Fibroblast of skin of right quadriceps (primary cell): ENCODE results near the gene CMTR1.
A peak's percentile ranks its signal among the peaks of the same experiment; 100 is the strongest.
"Not testable (repeated sequence)": the region's sequence is repeated elsewhere in the genome, so short reads cannot be mapped to it uniquely, and the experiment has no call there.

Experiments used
- DNase-seq: peaks from one replicate; pipeline ENCODE4 v3.0.0-alpha.2; 2013

The CMTR1 gene, protein sequence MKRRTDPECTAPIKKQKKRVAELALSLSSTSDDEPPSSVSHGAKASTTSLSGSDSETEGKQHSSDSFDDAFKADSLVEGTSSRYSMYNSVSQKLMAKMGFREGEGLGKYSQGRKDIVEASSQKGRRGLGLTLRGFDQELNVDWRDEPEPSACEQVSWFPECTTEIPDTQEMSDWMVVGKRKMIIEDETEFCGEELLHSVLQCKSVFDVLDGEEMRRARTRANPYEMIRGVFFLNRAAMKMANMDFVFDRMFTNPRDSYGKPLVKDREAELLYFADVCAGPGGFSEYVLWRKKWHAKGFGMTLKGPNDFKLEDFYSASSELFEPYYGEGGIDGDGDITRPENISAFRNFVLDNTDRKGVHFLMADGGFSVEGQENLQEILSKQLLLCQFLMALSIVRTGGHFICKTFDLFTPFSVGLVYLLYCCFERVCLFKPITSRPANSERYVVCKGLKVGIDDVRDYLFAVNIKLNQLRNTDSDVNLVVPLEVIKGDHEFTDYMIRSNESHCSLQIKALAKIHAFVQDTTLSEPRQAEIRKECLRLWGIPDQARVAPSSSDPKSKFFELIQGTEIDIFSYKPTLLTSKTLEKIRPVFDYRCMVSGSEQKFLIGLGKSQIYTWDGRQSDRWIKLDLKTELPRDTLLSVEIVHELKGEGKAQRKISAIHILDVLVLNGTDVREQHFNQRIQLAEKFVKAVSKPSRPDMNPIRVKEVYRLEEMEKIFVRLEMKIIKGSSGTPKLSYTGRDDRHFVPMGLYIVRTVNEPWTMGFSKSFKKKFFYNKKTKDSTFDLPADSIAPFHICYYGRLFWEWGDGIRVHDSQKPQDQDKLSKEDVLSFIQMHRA

DNA sequence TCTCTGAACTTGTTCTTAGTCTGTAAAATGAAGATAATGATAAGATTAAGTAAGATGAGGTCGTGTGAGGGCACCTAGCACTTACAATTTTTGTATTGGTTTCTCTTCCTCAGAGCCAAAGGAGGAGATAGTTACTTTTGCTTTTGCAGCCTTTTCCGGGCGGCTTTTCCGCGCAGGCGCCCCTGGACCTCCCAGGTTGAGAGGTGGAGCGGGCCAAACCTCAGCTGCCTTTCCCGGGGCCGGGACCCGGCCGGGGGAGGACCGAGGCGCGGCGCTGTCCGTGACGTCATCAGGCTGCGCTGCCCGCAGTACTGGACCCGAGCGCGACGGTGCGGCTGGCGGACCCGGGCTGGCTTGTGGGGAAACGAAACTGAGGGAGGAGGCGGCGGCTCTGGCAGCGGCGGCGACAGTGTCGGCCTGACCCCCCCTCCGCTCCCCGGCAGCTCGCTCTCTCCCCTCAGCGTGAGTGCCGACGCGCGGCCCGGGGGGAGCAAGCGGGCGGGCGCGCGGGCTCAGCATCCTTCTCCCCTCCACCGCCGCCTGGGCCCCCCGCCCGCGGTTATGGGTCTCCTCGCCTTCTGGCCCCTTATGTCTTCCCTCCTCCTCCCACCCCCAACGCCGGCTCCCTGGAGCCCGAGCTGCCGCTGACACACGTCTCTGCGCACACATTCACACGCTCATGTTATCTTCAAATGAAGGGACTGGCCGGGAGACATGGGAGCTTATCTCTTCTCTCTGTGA lies at the start of gene CMTR1:
Gene CMTR1 (plus strand): TSS at position 306 of the 741 bp plus-strand sequence. CDS start 2,409 bp downstream, outside the sequence.
- DNase-seq = peak; percentile 88

- DNase-seq = no peak
These were observed 44.4 kb upstream of the CMTR1 start for GRCh38 chr6:37388578-37388977.

DNA sequence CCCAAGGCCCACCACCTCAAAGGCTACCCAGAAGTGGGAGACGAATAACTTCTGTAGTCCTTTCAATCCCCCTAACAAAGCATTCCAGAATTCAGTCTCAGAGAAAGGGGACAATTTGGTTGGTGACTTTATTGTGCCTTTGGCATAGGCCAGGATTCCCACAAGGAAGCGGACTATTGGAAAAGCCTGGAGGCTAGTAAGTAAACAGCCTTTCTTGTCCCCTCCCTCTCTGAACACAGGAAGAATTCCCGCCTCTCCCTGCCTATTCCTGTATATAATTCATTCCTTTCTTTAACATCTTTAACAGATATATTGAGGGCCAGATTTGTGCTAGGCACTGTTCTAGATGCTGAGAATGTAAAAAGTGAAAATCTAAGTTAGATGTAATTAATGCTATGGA lies 43.2 kb upstream of the CMTR1 start:
- DNase-seq = no peak

- no peak for DNase-seq
These were observed 41.9 kb upstream of the CMTR1 start for GRCh38 chr6:37391120-37391519.

DNA sequence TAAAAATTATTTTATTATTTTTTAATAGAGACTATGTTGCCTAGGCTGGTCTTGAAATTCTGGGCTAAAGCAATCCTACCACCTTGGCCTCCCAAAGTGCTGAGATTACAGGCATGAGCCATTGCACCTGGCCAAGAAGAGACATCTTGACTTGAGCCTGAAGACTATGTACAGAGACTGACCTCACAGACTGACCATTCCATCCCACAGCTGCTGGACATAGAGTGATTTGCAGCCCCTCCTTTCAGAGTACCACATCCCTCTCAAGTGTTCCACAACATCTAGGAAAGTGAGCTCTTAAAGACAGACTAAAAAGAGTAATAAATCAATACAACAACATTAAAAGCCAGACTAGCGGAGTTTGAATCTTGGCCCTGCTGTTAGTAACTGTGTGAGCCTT lies 40.2 kb upstream of the CMTR1 start:
- no peak for DNase-seq

DNA sequence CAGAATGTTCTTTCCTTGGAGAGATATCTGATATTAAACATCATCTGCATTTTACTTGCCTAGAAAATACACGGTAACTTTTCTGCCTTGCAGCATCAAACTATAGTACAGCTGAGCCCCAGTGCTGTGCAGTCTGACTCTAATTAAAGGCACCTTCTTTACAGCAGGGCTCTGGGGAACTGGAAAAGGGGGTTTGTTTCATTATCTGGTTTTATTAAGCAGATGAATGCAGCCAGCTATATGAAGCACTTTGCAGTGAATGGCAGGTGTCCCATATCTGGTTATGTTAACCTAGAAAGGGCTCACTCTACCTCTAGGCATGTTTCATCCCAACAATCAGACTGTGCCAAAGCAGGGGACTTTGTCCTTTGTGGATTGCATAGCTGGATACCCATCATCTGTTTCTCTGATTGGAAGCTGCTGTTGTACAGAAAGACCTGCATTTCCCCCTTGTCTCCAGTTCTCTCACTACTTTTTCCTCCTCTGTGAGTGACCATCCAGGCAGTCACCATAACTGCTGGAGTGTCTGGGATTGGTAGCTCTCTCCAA lies 39.6 kb upstream of the CMTR1 start:
- no peak for DNase-seq

DNA sequence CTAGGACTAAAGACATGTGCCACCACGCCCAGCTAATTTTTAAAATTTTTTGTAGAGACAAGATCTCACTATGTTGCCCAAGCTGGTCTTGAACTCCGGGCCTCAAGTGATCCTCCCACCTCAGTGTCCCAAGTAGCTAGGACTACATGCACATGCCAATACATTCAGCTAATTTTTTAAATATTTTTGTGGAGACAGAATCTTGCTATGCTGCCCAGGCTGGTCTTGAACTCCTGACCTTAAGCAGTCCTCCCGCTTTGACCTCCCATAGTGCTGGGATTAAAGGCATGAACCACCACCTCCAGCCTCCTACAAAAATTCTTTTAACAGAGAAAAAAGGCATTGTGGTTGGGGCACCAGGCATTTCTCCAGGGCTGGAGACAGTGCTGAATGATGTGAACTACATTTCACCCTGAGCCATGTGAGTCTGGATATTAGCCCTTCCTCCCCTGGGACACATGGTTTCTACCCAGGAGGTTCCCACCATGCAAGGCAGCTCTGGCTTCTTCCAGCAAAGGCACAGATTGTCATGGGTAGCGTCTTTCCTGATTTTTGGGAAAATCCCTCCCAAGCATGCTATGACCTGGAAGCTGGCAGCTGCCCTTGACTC lies 36.3 kb upstream of the CMTR1 start:
- peak; percentile 70 for DNase-seq

DNA sequence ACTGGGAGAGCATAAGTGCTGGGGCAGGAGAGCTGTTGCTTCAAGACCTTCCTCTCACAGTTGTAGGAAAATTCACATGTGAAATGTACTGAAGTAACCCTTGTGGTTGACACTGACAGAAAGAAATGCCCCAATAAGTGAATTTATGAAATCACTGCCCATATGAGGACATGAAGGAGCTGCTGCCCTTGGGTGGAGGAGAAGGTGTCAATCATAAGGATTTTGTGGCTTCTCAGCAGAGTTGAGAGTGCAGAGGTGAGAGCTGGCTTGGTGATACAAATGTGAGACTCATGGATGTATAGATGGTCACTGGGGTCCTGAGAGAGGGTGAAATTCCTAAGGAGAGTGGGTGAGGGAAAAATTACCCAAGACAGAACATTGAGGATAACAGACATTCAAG lies 33.9 kb upstream of the CMTR1 start:
- no peak for DNase-seq

GRCh38 chr6:37399795-37400490 lies 33.1 kb upstream of the CMTR1 start:
- no peak for DNase-seq

DNA sequence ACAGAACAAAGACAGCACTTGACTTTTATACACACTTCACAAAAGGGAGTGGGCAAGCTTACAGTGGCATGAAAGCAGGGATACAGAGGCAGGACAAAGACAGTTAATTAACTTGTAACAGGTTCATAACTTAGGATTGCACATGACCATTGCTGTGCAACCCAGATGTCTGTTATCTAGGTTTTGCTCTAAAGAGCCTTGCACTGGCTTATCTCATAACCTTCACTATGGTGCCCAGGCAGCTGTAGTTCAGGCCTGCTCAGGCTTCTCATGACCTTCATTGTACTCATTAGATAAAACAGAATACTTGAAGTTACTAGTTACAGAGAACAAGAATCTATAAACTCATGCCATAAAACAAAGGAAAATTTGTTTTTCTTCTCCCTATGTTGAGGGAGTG lies 31.4 kb upstream of the CMTR1 start:
- not testable (repeated sequence) for DNase-seq

- no peak for DNase-seq
These were observed 26.2 kb upstream of the CMTR1 start for GRCh38 chr6:37406726-37407341.

GRCh38 chr6:37407948-37408347 lies 25.1 kb upstream of the CMTR1 start:
- no peak for DNase-seq

GRCh38 chr6:37409501-37409900 lies 23.5 kb upstream of the CMTR1 start:
- DNase-seq = no peak

- no peak for DNase-seq
These were observed 15.6 kb upstream of the CMTR1 start for GRCh38 chr6:37417393-37417792.

GRCh38 chr6:37418722-37419121 lies 14.3 kb upstream of the CMTR1 start:
- DNase-seq = no peak

DNA sequence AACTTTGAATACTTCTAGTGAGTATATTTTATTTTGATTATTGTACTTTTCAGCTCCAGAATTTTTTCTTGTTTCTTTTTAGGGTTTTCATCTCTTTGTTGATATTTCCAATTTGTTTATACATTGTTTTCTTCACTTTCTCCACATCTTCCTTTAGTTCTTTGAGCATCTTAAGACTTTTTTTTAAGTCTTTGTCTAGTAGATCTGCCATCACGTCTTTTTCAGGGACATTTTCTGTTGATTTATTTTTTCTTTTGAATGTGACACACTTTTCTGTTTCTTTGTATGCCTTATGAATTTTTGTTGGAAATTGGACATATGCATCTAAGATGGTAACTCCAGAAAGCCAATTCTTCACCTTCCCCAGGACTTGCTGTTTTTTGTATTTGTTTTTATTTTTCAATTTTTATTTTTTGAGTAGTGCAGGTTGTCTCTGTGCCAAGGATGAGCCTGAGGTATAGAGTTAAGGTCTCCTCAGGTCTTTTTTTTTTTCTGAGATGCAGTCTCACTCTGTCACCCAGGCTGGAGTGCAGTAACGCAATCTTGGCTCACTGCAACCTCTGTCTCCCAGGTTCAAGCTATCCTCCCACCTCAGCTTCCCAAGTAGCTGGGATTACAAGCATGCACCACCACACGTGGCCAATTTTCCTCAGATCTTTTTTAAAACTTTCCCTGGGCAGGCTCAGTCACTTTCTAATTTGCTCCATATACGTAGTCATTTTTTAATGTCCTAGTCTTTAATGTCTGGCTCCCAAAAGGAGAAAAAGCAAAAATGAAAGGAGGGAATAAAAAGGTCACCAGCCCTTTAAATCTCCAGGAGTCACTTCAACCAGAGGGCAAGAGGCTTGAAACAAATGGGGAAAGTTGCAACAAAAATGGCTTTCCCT lies 6.7 kb upstream of the CMTR1 start:
- no peak for DNase-seq

- no peak for DNase-seq
These were observed 6.0 kb upstream of the CMTR1 start for GRCh38 chr6:37426945-37427510.

DNA sequence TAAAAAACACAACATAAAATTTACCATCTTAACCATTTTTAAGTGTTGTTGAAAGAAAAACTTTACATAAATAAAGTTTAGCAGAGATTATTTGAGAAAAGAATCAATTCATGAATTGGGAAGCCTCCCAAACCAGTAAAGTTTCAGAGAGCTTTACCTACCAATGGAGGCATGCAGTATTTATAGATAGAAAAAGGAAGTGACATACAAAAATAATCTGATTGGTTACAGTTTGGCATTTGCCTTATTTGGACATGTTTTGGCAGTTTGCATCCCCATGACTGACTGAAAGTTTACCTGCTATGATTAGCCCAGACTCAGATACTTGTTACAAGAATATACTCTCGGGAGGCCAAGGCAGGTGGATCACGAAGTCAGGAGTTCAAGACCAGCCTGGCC lies 3.7 kb upstream of the CMTR1 start:
- no peak for DNase-seq

DNA sequence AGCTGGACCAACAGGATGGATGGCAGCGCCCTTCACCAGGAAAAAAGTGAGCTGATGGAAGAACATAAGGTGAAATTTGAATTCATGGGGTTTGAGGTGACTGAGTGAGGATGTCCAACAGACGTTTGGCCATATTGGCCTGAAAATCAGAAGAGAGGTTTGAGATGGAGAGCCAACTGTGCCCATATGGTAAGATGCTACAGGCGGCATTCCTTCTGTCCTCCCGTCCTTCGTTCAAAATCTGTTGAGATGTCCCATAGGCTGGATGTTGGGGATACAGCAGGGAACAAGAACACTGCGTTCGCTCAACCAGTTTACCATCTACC lies 468 bp upstream of the CMTR1 start:
- no peak for DNase-seq

DNA sequence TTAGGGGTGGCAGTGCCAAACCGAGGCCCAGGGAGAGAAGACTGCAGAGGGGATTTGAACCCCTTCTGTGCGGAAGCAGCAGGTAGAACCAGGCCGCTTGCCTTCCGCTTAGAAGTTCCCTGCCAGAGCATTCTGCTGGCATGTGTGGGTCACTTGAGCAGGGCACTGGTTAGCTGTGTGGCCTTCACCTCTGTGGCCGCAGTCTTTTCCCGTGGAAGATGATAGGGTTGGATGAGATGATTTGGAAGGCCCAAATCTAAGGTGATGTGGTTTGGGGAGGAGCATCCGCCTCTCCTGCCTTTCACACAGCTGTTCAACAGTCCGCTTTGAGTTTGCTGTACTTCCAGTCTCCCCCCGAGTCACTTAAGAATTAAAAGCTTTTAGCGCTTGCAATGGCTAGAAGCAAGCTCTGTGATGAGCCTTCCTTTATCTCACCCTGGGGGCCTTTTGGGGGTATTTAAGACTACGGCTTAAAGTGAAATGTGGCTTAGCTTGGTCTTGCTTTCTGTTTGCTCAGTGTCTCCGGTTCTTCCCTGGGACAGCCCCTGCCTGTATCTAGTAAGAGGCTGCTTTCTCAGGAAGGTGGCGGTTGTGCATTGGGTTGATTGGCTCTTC lies 743 bp downstream of the CMTR1 start:
- no peak for DNase-seq
